ENCODE data around the gene PSG1.

DNA sequence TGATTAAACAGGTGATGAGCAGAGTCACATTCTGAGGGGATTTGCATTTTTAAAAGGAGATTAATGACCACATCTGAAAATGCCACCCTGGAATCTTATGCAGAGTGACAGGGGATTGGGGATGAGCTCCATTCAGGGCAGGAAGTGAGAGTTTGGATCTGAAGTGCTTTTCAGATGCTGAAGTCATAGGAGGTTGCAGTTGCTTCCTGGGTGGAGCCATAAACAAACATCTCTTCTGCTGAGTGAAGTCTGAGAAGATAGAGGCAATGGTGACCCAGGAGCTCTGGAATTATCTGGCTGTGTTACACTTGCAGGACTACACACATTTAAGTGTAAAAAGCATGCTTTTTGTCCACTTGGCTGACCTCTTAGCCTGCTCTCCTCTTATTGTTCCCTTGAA lies 62.6 kb downstream of the PSG1 start:
- TF ChIP-seq, protein P1, sequence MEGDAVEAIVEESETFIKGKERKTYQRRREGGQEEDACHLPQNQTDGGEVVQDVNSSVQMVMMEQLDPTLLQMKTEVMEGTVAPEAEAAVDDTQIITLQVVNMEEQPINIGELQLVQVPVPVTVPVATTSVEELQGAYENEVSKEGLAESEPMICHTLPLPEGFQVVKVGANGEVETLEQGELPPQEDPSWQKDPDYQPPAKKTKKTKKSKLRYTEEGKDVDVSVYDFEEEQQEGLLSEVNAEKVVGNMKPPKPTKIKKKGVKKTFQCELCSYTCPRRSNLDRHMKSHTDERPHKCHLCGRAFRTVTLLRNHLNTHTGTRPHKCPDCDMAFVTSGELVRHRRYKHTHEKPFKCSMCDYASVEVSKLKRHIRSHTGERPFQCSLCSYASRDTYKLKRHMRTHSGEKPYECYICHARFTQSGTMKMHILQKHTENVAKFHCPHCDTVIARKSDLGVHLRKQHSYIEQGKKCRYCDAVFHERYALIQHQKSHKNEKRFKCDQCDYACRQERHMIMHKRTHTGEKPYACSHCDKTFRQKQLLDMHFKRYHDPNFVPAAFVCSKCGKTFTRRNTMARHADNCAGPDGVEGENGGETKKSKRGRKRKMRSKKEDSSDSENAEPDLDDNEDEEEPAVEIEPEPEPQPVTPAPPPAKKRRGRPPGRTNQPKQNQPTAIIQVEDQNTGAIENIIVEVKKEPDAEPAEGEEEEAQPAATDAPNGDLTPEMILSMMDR (IDR thresholded peaks at IDR 0.05), result no peak
- TF ChIP-seq POLR2A (IDR thresholded peaks at IDR 0.05), result no peak
